GM19099 (cell line): ENCODE results near the gene VPS16.

Experiments
- POLR2A ChIP-seq: IDR thresholded peaks from 3 replicates; pipeline ENCODE4 v1.6.1; 2011; ENCODE audit warnings: low read depth; ENCODE audit not compliant: insufficient read length; ENCODE audit errors: extremely low read depth

The VPS16 gene

GRCh38 chr20:2899243-2899642 lies 58.7 kb downstream of the VPS16 start:
- no peak for TF ChIP-seq POLR2A

GRCh38 chr20:2900845-2901592 lies 60.5 kb downstream of the VPS16 start:
- TF ChIP-seq POLR2A: no peak

GRCh38 chr20:2902291-2902690 lies 61.7 kb downstream of the VPS16 start:
- TF ChIP-seq POLR2A: no peak

GRCh38 chr20:2902818-2903217 lies 62.3 kb downstream of the VPS16 start:
- no peak for TF ChIP-seq POLR2A

- no peak for TF ChIP-seq POLR2A
Measured at GRCh38 chr20:2903686-2904085, 63.1 kb downstream of the VPS16 start.

GRCh38 chr20:2907519-2907918 lies 67.0 kb downstream of the VPS16 start:
- TF ChIP-seq POLR2A: no peak

- no peak for TF ChIP-seq POLR2A
Measured at GRCh38 chr20:2909953-2910352, 69.4 kb downstream of the VPS16 start.

GRCh38 chr20:2911200-2911599 lies 70.7 kb downstream of the VPS16 start:
- no peak for TF ChIP-seq POLR2A

- no peak for TF ChIP-seq POLR2A
Measured at GRCh38 chr20:2914160-2914559, 73.6 kb downstream of the VPS16 start.
